Measurements from ENCODE around the gene CPT1C. TPM values are rescaled to one million over a fixed set of nuclear protein-coding genes. Genes with fewer than 3 reads are reported as not detected.

The CPT1C gene
- total RNA-seq, 4 donors from 2014 or later: 0.97 to 3.3 (median 1.8) TPM

GRCh38 chr19:49645995-49646394, 44.9 kb upstream of the CPT1C start:
- H3K4me3 ChIP-seq (ENCODE audit: low read depth, poor library complexity, severe bottlenecking): no peak overlapping the region
- WGBS, 2 donors: 87 to 92% methylated on average over 13 of the region's 13 CpGs
- intact Hi-C loops (cut with DNase I; ENCODE audit: low total_unique reads): no loop called here
- TF ChIP-seq POLR2A (IDR thresholded peaks at IDR 0.05): no peak
- TF ChIP-seq CTCF (IDR thresholded peaks at IDR 0.05): no peak
- no peak for DNase-seq (ENCODE audit: low spot score in 2 of 2)

- no peak for TF ChIP-seq POLR2A (IDR thresholded peaks at IDR 0.05)
- no peak for TF ChIP-seq CTCF (IDR thresholded peaks at IDR 0.05)
- DNase-seq (ENCODE audit: low spot score in 2 of 2): no peak
- WGBS, 2 donors: 87% methylated on average over 17 of the region's 17 CpGs
- intact Hi-C loops (cut with DNase I; ENCODE audit: low total_unique reads): no loop called here
- H3K4me3 ChIP-seq (ENCODE audit: low read depth, poor library complexity, severe bottlenecking): no peak overlapping the region
Observed at GRCh38 chr19:49646586-49646985, 44.3 kb upstream of the CPT1C start.

- no peak for TF ChIP-seq CTCF (IDR thresholded peaks at IDR 0.05)
- TF ChIP-seq POLR2A (IDR thresholded peaks at IDR 0.05): no peak
Observed at GRCh38 chr19:49651029-49651819, 39.7 kb upstream of the CPT1C start.

GRCh38 chr19:49651820-49652550, 38.9 kb upstream of the CPT1C start:
- intact Hi-C loops (cut with DNase I; ENCODE audit: low total_unique reads): no loop called here
- no peak for DNase-seq (ENCODE audit: low spot score in 2 of 2)

More at GRCh38 chr19:49651029-49651819, 39.7 kb upstream of the CPT1C start:
- no peak for DNase-seq (ENCODE audit: low spot score in 2 of 2)
- 95 to 96% methylated on average over 60 to 69 of the region's 72 CpGs for WGBS, 2 donors
- H3K4me3 ChIP-seq (ENCODE audit: low read depth, poor library complexity, severe bottlenecking): no peak overlapping the region
- intact Hi-C loops (cut with DNase I; ENCODE audit: low total_unique reads): no loop called here

More at GRCh38 chr19:49651820-49652550, 38.9 kb upstream of the CPT1C start:
- no peak overlapping the region for H3K4me3 ChIP-seq (ENCODE audit: low read depth, poor library complexity, severe bottlenecking)
- no peak for TF ChIP-seq CTCF (IDR thresholded peaks at IDR 0.05)
- TF ChIP-seq POLR2A (IDR thresholded peaks at IDR 0.05): no peak
- WGBS, 2 donors: 97% methylated on average over 108 to 110 of the region's 110 CpGs

Measured in lower leg skin (tissue), 4 donors.